ENCODE measurements around the gene MASTL. TPM values are rescaled to one million over a fixed set of nuclear protein-coding genes. Genes with fewer than 3 reads are reported as not detected.
"Not testable (repeated sequence)": the region's sequence is repeated elsewhere in the genome, so short reads cannot be mapped to it uniquely, and the experiment has no call there.

MASTL gene
- total and polyA plus RNA-seq, 4 experiments from 2014 or later, result 2.5 to 7.9 (median 4.8) TPM

- Mint-ChIP-seq H3K4me3 (peak overlapping the region in 3 of 8 donors; percentile 31 to 73 (median 58)), H3K27ac (peak overlapping the region in 4 of 7 donors; percentile 3 to 87 (median 47)), H3K27me3 (no peaks in the 10 kb centered on the region), H3K9me3 (peaks cover 0 to 3% (median 0%) of the 10 kb centered on the region in 8 donors), H3K36me3 (peaks cover 28 to 71% of the 10 kb centered on the region in 2 donors), H3K4me1 (peaks cover 24 to 65% (median 37%) of the 10 kb centered on the region in 4 donors)
- H3K27ac ChIP-seq (ENCODE audit: low read depth, low read length), result no peak overlapping the region
- H3K4me1 ChIP-seq (ENCODE audit: insufficient read depth, low read length), result peaks cover 29% of the 10 kb centered on the region
- ChIA-PET CTCF (ENCODE audit: partially characterized antibody) (interaction anchor here (0.7 to 1.0 kb wide), 2 partner anchors 27 to 58 kb away, joined by 3 to 5 read pairs; no protein-coding TSS in a partner anchor), POLR2A (ENCODE audit: partially characterized antibody) (no interaction called here)
- H3K27me3 ChIP-seq (ENCODE audit: insufficient read depth, low read length), result no peaks in the 10 kb centered on the region
- peaks cover 27% of the 10 kb centered on the region for H3K36me3 ChIP-seq (ENCODE audit: insufficient read depth, low read length)
- no peak overlapping the region for H3K4me3 ChIP-seq (ENCODE audit: low read length in 2 of 2)
- no peaks in the 10 kb centered on the region for H3K9me3 ChIP-seq (ENCODE audit: control insufficient read depth in 1 of 2, low read length in 2 of 2)
- intact Hi-C loops (cut with micrococcal nuclease), result loop anchor here (5.0 to 10.0 kb wide), 3 partner anchors 455 to 1185 kb away; partner anchors contain the start of gene PDSS1
- no peak for DNase-seq
These were observed 4.9 kb upstream of the MASTL start for GRCh38 chr10:27150261-27150660.

GRCh38 chr10:27152687-27153086, 2.5 kb upstream of the MASTL start:
- Histone ChIP-seq H3K4me3 (ENCODE audit: low read length in 2 of 2) (peak overlapping the region in 1 of 2 donors; percentile 82), H3K9me3 (ENCODE audit: control insufficient read depth in 1 of 2, low read length in 2 of 2) (no peaks in the 10 kb centered on the region), H3K4me1 (ENCODE audit: insufficient read depth, low read length) (peaks cover 40% of the 10 kb centered on the region), H3K27me3 (ENCODE audit: insufficient read depth, low read length) (no peaks in the 10 kb centered on the region), H3K36me3 (ENCODE audit: insufficient read depth, low read length) (peaks cover 9% of the 10 kb centered on the region), H3K27ac (ENCODE audit: low read depth, low read length) (peak overlapping the region; percentile 100)
- H3K36me3 Mint-ChIP-seq, result peaks cover 15 to 63% of the 10 kb centered on the region in 2 donors
- no peak for DNase-seq
- intact Hi-C loops (cut with micrococcal nuclease), result loop anchor here (5.0 to 10.0 kb wide), 3 partner anchors 458 to 1182 kb away; partner anchors contain the start of gene PDSS1
- H3K9me3 Mint-ChIP-seq, result peaks cover 0 to 3% (median 0%) of the 10 kb centered on the region in 8 donors
- ChIA-PET POLR2A (ENCODE audit: partially characterized antibody) (no interaction called here), CTCF (ENCODE audit: partially characterized antibody) (no interaction called here)
- H3K27me3 Mint-ChIP-seq, result no peaks in the 10 kb centered on the region
- H3K27ac Mint-ChIP-seq, result peak overlapping the region in 6 of 7 donors; percentile 68 to 100 (median 100)
- peak overlapping the region; percentile 95 to 100 (median 98) for H3K4me3 Mint-ChIP-seq
- H3K4me1 Mint-ChIP-seq, result peaks cover 25 to 65% (median 44%) of the 10 kb centered on the region in 4 donors

GRCh38 chr10:27153329-27153728, 1.8 kb upstream of the MASTL start:
- H3K27ac Mint-ChIP-seq, result peak overlapping the region; percentile 100
- no peaks in the 10 kb centered on the region for H3K27me3 ChIP-seq (ENCODE audit: insufficient read depth, low read length)
- H3K4me3 Mint-ChIP-seq, result peak overlapping the region; percentile 95 to 100 (median 98)
- H3K36me3 Mint-ChIP-seq, result peaks cover 11 to 58% of the 10 kb centered on the region in 2 donors
- H3K27ac ChIP-seq (ENCODE audit: low read depth, low read length), result peak overlapping the region; percentile 100
- intact Hi-C loops (cut with micrococcal nuclease), result loop anchor here (5.0 to 10.0 kb wide), 3 partner anchors 459 to 1181 kb away; partner anchors contain the start of gene PDSS1
- H3K4me1 Mint-ChIP-seq, result peaks cover 27 to 69% (median 47%) of the 10 kb centered on the region in 4 donors
- peaks cover 5% of the 10 kb centered on the region for H3K36me3 ChIP-seq (ENCODE audit: insufficient read depth, low read length)
- peaks cover 0 to 3% (median 0%) of the 10 kb centered on the region in 8 donors for H3K9me3 Mint-ChIP-seq
- ChIA-PET CTCF (ENCODE audit: partially characterized antibody) (interaction anchor here (0.9 to 2.0 kb wide), 2 partner anchors 53 to 98 kb away, joined by 3 to 10 read pairs; partner anchors contain the start of gene ANKRD26), POLR2A (ENCODE audit: partially characterized antibody) (interaction anchor here (0.5 to 4.3 kb wide), 19 partner anchors 9 to 1380 kb away, joined by 3 to 126 read pairs (median 6); partner anchors contain the start of genes ABI1, ACBD5, ANKRD26 and PDSS1)
- no peaks in the 10 kb centered on the region for H3K9me3 ChIP-seq (ENCODE audit: control insufficient read depth in 1 of 2, low read length in 2 of 2)
- peaks cover 40% of the 10 kb centered on the region for H3K4me1 ChIP-seq (ENCODE audit: insufficient read depth, low read length)
- H3K4me3 ChIP-seq (ENCODE audit: low read length in 2 of 2), result peak overlapping the region; percentile 82 to 100
- H3K27me3 Mint-ChIP-seq, result no peaks in the 10 kb centered on the region
- no peak for DNase-seq

GRCh38 chr10:27153845-27154193, 1.3 kb upstream of the MASTL start:
- H3K36me3 Mint-ChIP-seq, result peaks cover 6 to 59% of the 10 kb centered on the region in 2 donors
- POLR2A ChIA-PET (ENCODE audit: partially characterized antibody), result interaction anchor here (0.5 to 4.3 kb wide), 36 partner anchors 10 to 1379 kb away, joined by 3 to 126 read pairs (median 5); partner anchors contain the start of genes ABI1, ACBD5, ANKRD26 and PDSS1
- H3K27me3 Mint-ChIP-seq, result no peaks in the 10 kb centered on the region
- Histone ChIP-seq H3K27me3 (ENCODE audit: insufficient read depth, low read length) (no peaks in the 10 kb centered on the region), H3K36me3 (ENCODE audit: insufficient read depth, low read length) (peaks cover under 1% of the 10 kb centered on the region), H3K9me3 (ENCODE audit: control insufficient read depth in 1 of 2, low read length in 2 of 2) (no peaks in the 10 kb centered on the region), H3K4me1 (ENCODE audit: insufficient read depth, low read length) (peaks cover 40% of the 10 kb centered on the region), H3K27ac (ENCODE audit: low read depth, low read length) (peak overlapping the region; percentile 100), H3K4me3 (ENCODE audit: low read length in 2 of 2) (peak overlapping the region; percentile 82 to 100)
- intact Hi-C loops (cut with micrococcal nuclease), result loop anchor here (1.0 to 10.0 kb wide), 5 partner anchors 54 to 1379 kb away; partner anchors contain the start of genes ANKRD26, PDSS1 and WAC
- peak in 1 of 5 donors; percentile 54 for DNase-seq
- H3K9me3 Mint-ChIP-seq, result peaks cover 0 to 3% (median 0%) of the 10 kb centered on the region in 8 donors
- H3K27ac Mint-ChIP-seq, result peak overlapping the region; percentile 100
- CTCF ChIA-PET (ENCODE audit: partially characterized antibody), result interaction anchor here (0.9 to 2.0 kb wide), 8 partner anchors 42 to 428 kb away, joined by 3 to 10 read pairs (median 4); partner anchors contain the start of gene ANKRD26
- peak overlapping the region; percentile 95 to 100 (median 98) for H3K4me3 Mint-ChIP-seq
- H3K4me1 Mint-ChIP-seq, result peaks cover 26 to 69% (median 47%) of the 10 kb centered on the region in 4 donors

GRCh38 chr10:27156566-27156965, 1.4 kb downstream of the MASTL start:
- Histone ChIP-seq H3K4me3 (ENCODE audit: low read length in 2 of 2) (peak overlapping the region in 1 of 2 donors; percentile 82), H3K4me1 (ENCODE audit: insufficient read depth, low read length) (peaks cover 30% of the 10 kb centered on the region), H3K27ac (ENCODE audit: low read depth, low read length) (peak overlapping the region; percentile 100)
- Mint-ChIP-seq H3K4me3 (peak overlapping the region; percentile 95 to 100 (median 98)), H3K36me3 (peaks cover 7 to 53% of the 10 kb centered on the region in 2 donors), H3K4me1 (peaks cover 22 to 55% (median 38%) of the 10 kb centered on the region in 4 donors), H3K27ac (peak overlapping the region; percentile 100)
- CTCF ChIA-PET (ENCODE audit: partially characterized antibody), result interaction anchor here (1.0 to 1.4 kb wide), 3 partner anchors 15 to 129 kb away, joined by 3 to 7 read pairs (median 3); no protein-coding TSS in a partner anchor
- POLR2A ChIA-PET (ENCODE audit: partially characterized antibody), result interaction anchor here (0.7 to 4.3 kb wide), 6 partner anchors 57 to 1438 kb away, joined by 3 to 126 read pairs (median 3); partner anchors contain the start of genes ACBD5 and PDSS1
- intact Hi-C loops (cut with micrococcal nuclease), result loop anchor here (5.0 to 10.0 kb wide), 3 partner anchors 206 to 1178 kb away; partner anchors contain the start of gene PDSS1
- H3K9me3 ChIP-seq (ENCODE audit: control insufficient read depth in 1 of 2, low read length in 2 of 2); DNase-seq; H3K36me3 ChIP-seq (ENCODE audit: insufficient read depth, low read length); H3K27me3 Mint-ChIP-seq; H3K27me3 ChIP-seq (ENCODE audit: insufficient read depth, low read length); H3K9me3 Mint-ChIP-seq: not testable (repeated sequence)

- Histone ChIP-seq H3K4me3 (ENCODE audit: low read length in 2 of 2) (no peak overlapping the region), H3K9me3 (ENCODE audit: control insufficient read depth in 1 of 2, low read length in 2 of 2) (no peaks in the 10 kb centered on the region), H3K27me3 (ENCODE audit: insufficient read depth, low read length) (no peaks in the 10 kb centered on the region), H3K36me3 (ENCODE audit: insufficient read depth, low read length) (no peaks in the 10 kb centered on the region), H3K27ac (ENCODE audit: low read depth, low read length) (peak overlapping the region; percentile 100), H3K4me1 (ENCODE audit: insufficient read depth, low read length) (peaks cover 26% of the 10 kb centered on the region)
- H3K9me3 Mint-ChIP-seq, result peaks cover 0 to 3% (median 0%) of the 10 kb centered on the region in 8 donors
- no peak for DNase-seq
- ChIA-PET CTCF (ENCODE audit: partially characterized antibody) (interaction anchor here (1.0 to 1.4 kb wide), 3 partner anchors 14 to 129 kb away, joined by 3 to 7 read pairs (median 3); no protein-coding TSS in a partner anchor), POLR2A (ENCODE audit: partially characterized antibody) (interaction anchor here (1.1 to 4.3 kb wide), 3 partner anchors 58 to 100 kb away, joined by 3 to 126 read pairs (median 3); partner anchors contain the start of gene ACBD5)
- H3K27ac Mint-ChIP-seq, result peak overlapping the region; percentile 100
- H3K4me3 Mint-ChIP-seq, result peak overlapping the region; percentile 81 to 100 (median 92)
- no peaks in the 10 kb centered on the region for H3K27me3 Mint-ChIP-seq
- H3K4me1 Mint-ChIP-seq, result peaks cover 19 to 50% (median 35%) of the 10 kb centered on the region in 4 donors
- intact Hi-C loops (cut with micrococcal nuclease), result loop anchor here (5.0 to 10.0 kb wide), 3 partner anchors 205 to 1178 kb away; partner anchors contain the start of gene PDSS1
- peaks cover 12 to 58% of the 10 kb centered on the region in 2 donors for H3K36me3 Mint-ChIP-seq
These were observed 2.0 kb downstream of the MASTL start for GRCh38 chr10:27157150-27157549.
